C4-2B (cell line): Measurements from ENCODE around the gene MFAP2.

Experiments
- H3K27ac ChIP-seq: fragments of 450-650 bp; 2 replicates; pipeline ENCODE4 v1.5.1; 2017
- CTCF ChIP-seq: fragments of 450-650 bp; conservative IDR thresholded peaks from 2 replicates; pipeline ENCODE4 v1.5.1; 2017; ENCODE audit warnings: mild to moderate bottlenecking
- ZFX ChIP-seq: fragments of 450-650 bp; IDR thresholded peaks from 2 replicates; pipeline ENCODE4 v1.6.1; 2017

MFAP2 gene

GRCh38 chr1:16986962-16987361 lies 6.5 kb upstream of the MFAP2 start:
- H3K27ac ChIP-seq = no peak overlapping the region
- TF ChIP-seq ZFX (no peak), CTCF (no peak; the same call in 1 of the 2 replicates)

- no peak overlapping the region for H3K27ac ChIP-seq
- TF ChIP-seq CTCF (no peak), ZFX (no peak)
Measured at GRCh38 chr1:16986560-16986959, 6.1 kb upstream of the MFAP2 start.

- no peak overlapping the region for H3K27ac ChIP-seq
- no peak for TF ChIP-seq ZFX
- TF ChIP-seq CTCF = no peak
Measured at GRCh38 chr1:16986113-16986512, 5.7 kb upstream of the MFAP2 start.

- TF ChIP-seq CTCF (no peak), ZFX (no peak)
- H3K27ac ChIP-seq = no peak overlapping the region
Measured at GRCh38 chr1:16984717-16985116, 4.3 kb upstream of the MFAP2 start.

GRCh38 chr1:16983649-16984048 lies 3.2 kb upstream of the MFAP2 start:
- TF ChIP-seq CTCF = no peak
- TF ChIP-seq ZFX = no peak
- H3K27ac ChIP-seq = no peak overlapping the region

- TF ChIP-seq CTCF (no peak), ZFX (no peak)
- H3K27ac ChIP-seq = no peak overlapping the region
Measured at GRCh38 chr1:16982902-16983301, 2.5 kb upstream of the MFAP2 start.

GRCh38 chr1:16981269-16981849 lies 939 bp upstream of the MFAP2 start:
- H3K27ac ChIP-seq = no peak overlapping the region
- TF ChIP-seq CTCF (no peak), ZFX (no peak)
